Esophagus muscularis mucosa (tissue), 4 donors: ENCODE data around the gene MIOS. TPM values are rescaled to one million over a fixed set of nuclear protein-coding genes. Genes with fewer than 3 reads are reported as not detected.

Experiments used
- DNase-seq: peaks from one replicate; pipeline ENCODE4 v3.0.0-alpha.2; 2017; ENCODE audit errors: extremely low spot score
- H3K27ac ChIP-seq, 4 donors: fragments of 200-600 bp; sonication (generic); replicated peaks in 1 of 4; 1 replicate in 3 of 4; 2 replicates in 1 of 4; pipeline ENCODE4 v1.5.1; 2016 to 2019; ENCODE audit warnings: mild to moderate bottlenecking in 1 of 4
- H3K27me3 ChIP-seq, 4 donors: fragments of 200-600 bp; sonication (generic); one replicate each; pipeline versions ENCODE4 v1.5.1 to v1.6.0; 2016 to 2019
- H3K36me3 ChIP-seq, 4 donors: fragments of 200-600 bp; sonication (generic); one replicate each; pipeline ENCODE4 v1.5.1; 2016 to 2019
- H3K4me1 ChIP-seq, 4 donors: fragments of 200-600 bp; sonication (generic); one replicate each; pipeline ENCODE4 v1.5.1; 2016 to 2019
- H3K4me3 ChIP-seq, 4 donors: fragments of 200-600 bp; sonication (generic); 1 replicate in 2 of 4; 2 replicates in 2 of 4; pipeline ENCODE4 v1.5.1; 2016 to 2019; ENCODE audit warnings: mild to moderate bottlenecking in 4 of 4, moderate library complexity in 1 of 4
- H3K9me3 ChIP-seq, 4 donors: fragments of 200-600 bp; sonication (generic); 1 replicate in 3 of 4; 2 replicates in 1 of 4; pipeline ENCODE4 v1.5.1; 2016 to 2019
- CTCF ChIP-seq, 3 experiments: fragments of 200-600 bp in 2 of 3; fragments of 450-650 bp in 1 of 3; sonication (generic) in 2 of 3; IDR thresholded peaks; one replicate each; pipeline ENCODE4 v1.5.1; 2017 to 2019; ENCODE audit warnings: antibody characterized with exemption in 3 of 3, mild to moderate bottlenecking in 2 of 3, moderate library complexity in 1 of 3
- EP300 ChIP-seq: sonication (generic); formaldehyde crosslinking; IDR thresholded peaks from one replicate; pipeline ENCODE4 v1.6.1; 2017; ENCODE audit warnings: antibody characterized with exemption
- POLR2A ChIP-seq: fragments of 450-650 bp; IDR thresholded peaks from one replicate; pipeline ENCODE4 v1.6.1; 2017; ENCODE audit warnings: antibody characterized with exemption, moderate library complexity, mild to moderate bottlenecking, low read depth
- POLR2AphosphoS5 ChIP-seq, 2 donors: sonication (generic); formaldehyde crosslinking; IDR thresholded peaks; one replicate each; pipeline ENCODE4 v1.6.1; 2017; ENCODE audit warnings: antibody characterized with exemption in 2 of 2
- WGBS: methylation state at CpG from one replicate; pipeline ENCODE4 v1.1.5; 2018; 5-methylcytosine and 5-hydroxymethylcytosine counted together
- intact Hi-C: fragments of 100-400 bp; cut with DNase I; formaldehyde crosslinking; loops from one replicate; pipeline ENCODE4 v1.15.1; 2023
- total RNA-seq, 4 donors: library from RNA; depleted of rRNA; stranded (reverse); fragments of >200 nt; gene quantifications; one replicate each; pipeline versions ENCODE4 v1.1.0 to v1.2.1, GENCODE V29; 2016

The MIOS gene
- total RNA-seq, 4 donors from 2014 or later = 17.5 to 32.5 (median 25.7) TPM

GRCh38 chr7:7639421-7639820 lies 72.7 kb downstream of the MIOS start:
- no peak for DNase-seq
- no peaks in the 10 kb centered on the region for H3K9me3 ChIP-seq
- H3K36me3 ChIP-seq = peaks cover 0 to 22% (median 8%) of the 10 kb centered on the region in 4 donors
- H3K27ac ChIP-seq = peak overlapping the region; percentile 88 to 93 (median 90)
- peaks cover 20 to 21% (median 20%) of the 10 kb centered on the region in 4 donors for H3K4me1 ChIP-seq
- WGBS = 32% methylated on average over 5 of the region's 5 CpGs
- no peaks in the 10 kb centered on the region for H3K27me3 ChIP-seq
- peak overlapping the region; percentile 73 to 87 (median 78) for H3K4me3 ChIP-seq
- TF ChIP-seq EP300 = no peak
- no peak for TF ChIP-seq CTCF (IDR thresholded peaks at IDR 0.05)
- intact Hi-C loops = loop anchor here (5.0 kb wide), 1 partner anchor 72 kb away; the partner anchor contains the start of gene MIOS

GRCh38 chr7:7639847-7640220 lies 73.2 kb downstream of the MIOS start:
- Histone ChIP-seq H3K27ac (peak overlapping the region; percentile 88 to 93 (median 90)), H3K4me3 (peak overlapping the region; percentile 73 to 87 (median 78)), H3K9me3 (no peaks in the 10 kb centered on the region), H3K36me3 (peaks cover 0 to 22% (median 8%) of the 10 kb centered on the region in 4 donors), H3K4me1 (peaks cover 20 to 21% (median 20%) of the 10 kb centered on the region in 4 donors), H3K27me3 (no peaks in the 10 kb centered on the region)
- TF ChIP-seq POLR2A (no peak), POLR2AphosphoS5 (IDR thresholded peaks at IDR 0.05) (no peak), CTCF (IDR thresholded peaks at IDR 0.05) (no peak), EP300 (no peak)
- intact Hi-C loops = loop anchor here (5.0 kb wide), 2 partner anchors 73 to 458 kb away; partner anchors contain the start of genes C1GALT1 and MIOS
- under 1% methylated on average over 19 of the region's 19 CpGs for WGBS
- no peak for DNase-seq

DNA sequence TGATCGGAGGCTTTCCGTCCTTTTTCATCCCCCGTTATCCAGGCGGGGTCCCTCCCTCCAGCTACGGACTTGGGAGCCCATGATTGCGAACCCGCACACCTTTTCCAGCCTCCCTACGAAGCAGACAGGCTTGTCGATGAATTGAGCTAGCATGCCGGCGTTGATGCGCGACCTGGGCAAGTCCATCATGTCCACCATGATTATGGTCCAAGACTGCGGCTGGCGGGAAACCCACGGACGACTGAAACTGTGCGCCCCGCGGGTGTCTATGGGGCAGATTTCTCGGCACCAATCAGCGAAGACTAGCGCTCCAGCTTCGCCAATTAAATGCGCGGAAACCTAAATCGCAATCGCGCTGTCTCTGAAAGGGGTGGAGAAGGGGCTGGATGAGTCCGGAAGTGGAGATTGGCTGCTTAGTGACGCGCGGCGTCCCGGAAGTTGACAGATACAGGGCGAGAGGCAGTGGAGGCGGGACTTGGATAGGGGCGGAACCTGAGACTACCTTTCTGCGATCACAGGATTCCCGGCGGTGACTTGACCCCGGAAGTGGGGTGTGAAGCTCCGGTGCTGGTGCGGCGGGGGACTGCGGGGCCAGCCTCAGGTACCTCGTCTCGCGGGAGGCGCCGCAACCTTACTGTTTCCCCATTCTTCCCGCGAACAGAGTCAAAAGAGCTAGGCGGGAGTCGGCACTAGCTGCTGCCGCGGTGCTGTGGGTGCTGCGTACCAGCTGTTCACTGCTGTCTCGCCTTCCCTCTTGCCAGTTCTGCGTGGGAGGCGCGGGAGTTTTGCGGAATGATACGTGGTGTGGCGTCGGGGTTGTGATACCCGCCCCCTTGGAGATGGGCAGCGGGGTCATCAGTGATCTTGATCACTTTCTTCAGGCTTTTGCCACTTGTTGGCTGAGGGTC lies 73.8 kb downstream of the MIOS start, which contains the start of gene UMAD1:
TSS of gene UMAD1 (plus strand) at position 532 of the 908 bp plus-strand sequence. CDS start 32,620 bp downstream, outside the sequence.
- intact Hi-C loops = loop anchor here (5.0 kb wide), 1 partner anchor 458 kb away; the partner anchor contains the start of gene C1GALT1
- no peaks in the 10 kb centered on the region for H3K27me3 ChIP-seq
- WGBS = 0% methylated on average over 33 of the region's 68 CpGs
- peak within 1 kb of the TSS; percentile 88 to 93 (median 90) for H3K27ac ChIP-seq
- peaks cover 20 to 21% (median 20%) of the 10 kb centered on the region in 4 donors for H3K4me1 ChIP-seq
- peaks cover 0 to 17% (median 8%) of the 10 kb centered on the region in 4 donors for H3K36me3 ChIP-seq
- TF ChIP-seq EP300 = no peak
- TF ChIP-seq POLR2A = peak; percentile 27
- peak; percentile 88 to 89 for TF ChIP-seq POLR2AphosphoS5 (IDR thresholded peaks at IDR 0.05)
- TF ChIP-seq CTCF (IDR thresholded peaks at IDR 0.05) = no peak
- DNase-seq = peak; percentile 99
- H3K4me3 ChIP-seq = peak within 1 kb of the TSS; percentile 73 to 87 (median 78)
- no peaks in the 10 kb centered on the region for H3K9me3 ChIP-seq

DNA sequence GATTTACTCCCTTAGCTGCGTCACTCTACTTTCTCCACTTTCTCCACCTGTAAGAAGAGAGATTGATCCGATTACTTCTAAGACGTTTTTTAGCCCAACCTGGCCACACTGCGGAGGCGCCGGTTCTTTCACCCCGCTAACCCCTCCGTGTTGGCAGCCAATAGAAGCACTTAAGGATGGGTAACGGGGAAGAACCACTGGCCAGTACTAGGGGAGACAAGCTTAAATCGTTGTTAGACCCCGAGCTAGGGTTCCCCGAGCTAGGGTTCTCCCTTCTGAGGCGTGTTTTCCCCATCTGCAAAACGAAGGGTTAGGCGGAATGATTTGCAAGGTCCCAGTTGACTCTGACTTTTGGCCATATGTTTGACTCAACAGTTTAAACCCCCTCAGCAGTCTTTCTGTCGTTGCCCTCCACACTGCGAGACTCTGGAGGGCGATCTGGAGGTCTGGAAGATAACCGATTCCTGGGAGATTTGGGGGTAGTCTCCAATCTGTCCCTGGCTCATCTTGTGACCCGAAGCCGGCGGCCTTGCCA lies 74.5 kb downstream of the MIOS start:
- Histone ChIP-seq H3K4me1 (peaks cover 20 to 21% (median 20%) of the 10 kb centered on the region in 4 donors), H3K4me3 (peak overlapping the region; percentile 73 to 87 (median 78)), H3K27ac (peak overlapping the region; percentile 88 to 93 (median 90)), H3K9me3 (no peaks in the 10 kb centered on the region), H3K27me3 (no peaks in the 10 kb centered on the region), H3K36me3 (peaks cover 0 to 10% (median 6%) of the 10 kb centered on the region in 4 donors)
- TF ChIP-seq POLR2AphosphoS5 (IDR thresholded peaks at IDR 0.05) (no peak), CTCF (IDR thresholded peaks at IDR 0.05) (no peak), EP300 (no peak), POLR2A (no peak)
- DNase-seq = no peak
- WGBS = 7% methylated on average over 18 of the region's 22 CpGs
- intact Hi-C loops = loop anchor here (5.0 kb wide), 1 partner anchor 459 kb away; the partner anchor contains the start of gene C1GALT1
